K562 (cell line): ENCODE results near the gene CCM2. TPM values are rescaled to one million over a fixed set of nuclear protein-coding genes. Genes with fewer than 3 reads are reported as not detected.

Source experiments
- ATAC-seq: fragments of 200-7000 bp; cut with Tn5 transposase; 3 replicates; pipeline ENCODE4 v1.9.1; 2020; ENCODE audit warnings: moderate library complexity
- BruUV-seq: library from RNA; stranded (reverse); fragments of 400-500 nt; replicated peaks from 2 replicates; lab custom pipeline; 2021; lab: Mats Ljungman, UMichigan
- CTCF ChIA-PET: fragments of 300-600 bp; formaldehyde crosslinking; extraction: SDS; loops from one replicate; lab custom pipeline; 2021; ENCODE audit warnings: low intra/inter-chr PET ratio; lab: Yijun Ruan, JAX
- POLR2A ChIA-PET: fragments of 300-600, 350-650 bp; sonication (Branson Sonifier 250); formaldehyde crosslinking; extraction: SDS; loops from one replicate; lab custom pipeline; 2021; ENCODE audit warnings: antibody characterized with exemption, inconsistent platforms; lab: Yijun Ruan, JAX
- DNase-seq, 4 experiments: peaks; one replicate each; pipeline versions ENCODE4 v3.0.0 to v3.0.0-alpha.2; 2011 to 2018; ENCODE audit warnings: low spot score in 3 of 4, mixed read lengths in 3 of 4; ENCODE audit errors: extremely low read depth in 1 of 4
- FAIRE-seq: peaks from 2 replicates; lab custom pipeline; 2011; peaks lifted over from hg19 to GRCh38; lab: Jason Lieb, UNC
- H2AFZ ChIP-seq: 2 replicates; pipeline ENCODE4 v1.6.0; 2011; ENCODE audit warnings: low read depth, low read length, control low read depth, inconsistent platforms
- H3K27ac ChIP-seq: fragments of 200-600 bp; 3 replicates; pipeline ENCODE4 v1.8.0; 2011; ENCODE audit warnings: low read depth, mild to moderate bottlenecking, control low read depth, inconsistent platforms, low read length, moderate library complexity, mixed read lengths; ENCODE audit errors: extremely low read depth
- H3K27me3 ChIP-seq, 2 experiments: fragments of 300-600 bp in 1 of 2; 2 replicates in 1 of 2; 3 replicates in 1 of 2; pipeline versions ENCODE4 v1.6.0 to v1.8.0; 2011; ENCODE audit warnings: inconsistent platforms in 2 of 2, low read length in 2 of 2, mild to moderate bottlenecking in 1 of 2, mixed read lengths in 1 of 2, moderate library complexity in 1 of 2; ENCODE audit not compliant: control insufficient read depth in 2 of 2, insufficient read depth in 2 of 2
- H3K36me3 ChIP-seq: fragments of 300-600 bp; 3 replicates; pipeline ENCODE4 v1.8.0; 2011; ENCODE audit warnings: mild to moderate bottlenecking, low read length, inconsistent platforms; ENCODE audit not compliant: control insufficient read depth, insufficient read depth
- H3K4me1 ChIP-seq, 2 experiments: fragments of 200-600 bp in 1 of 2; replicated peaks in 1 of 2; 2 replicates in 1 of 2; 3 replicates in 1 of 2; pipeline versions ENCODE4 v1.5.1 to v1.8.0; 2011; ENCODE audit warnings: inconsistent platforms in 2 of 2, low read length in 2 of 2, mild to moderate bottlenecking in 1 of 2, mixed read lengths in 1 of 2, moderate library complexity in 1 of 2; ENCODE audit not compliant: control insufficient read depth in 2 of 2, insufficient read depth in 2 of 2
- H3K4me2 ChIP-seq: 2 replicates; pipeline ENCODE4 v1.6.1; 2011; ENCODE audit warnings: low read length, control low read depth, inconsistent platforms, mixed read lengths; ENCODE audit not compliant: insufficient read depth
- H3K4me3 ChIP-seq: fragments of 200-600 bp; sonication (generic), shearing (Covaris generic); 2 replicates; pipeline ENCODE4 v1.5.1; 2016; ENCODE audit warnings: control low read depth, inconsistent platforms
- H3K79me2 ChIP-seq: fragments of 200-600 bp; 3 replicates; pipeline ENCODE4 v1.8.0; 2011; ENCODE audit warnings: low read length, inconsistent platforms; ENCODE audit not compliant: control insufficient read depth, insufficient read depth
- H3K9ac ChIP-seq, 2 experiments: 2 replicates each; pipeline versions ENCODE4 v1.6.0 to v1.6.1; 2011; ENCODE audit warnings: low read depth in 2 of 2, low read length in 2 of 2, control low read depth in 1 of 2, inconsistent platforms in 1 of 2, mild to moderate bottlenecking in 1 of 2, mixed read lengths in 1 of 2; ENCODE audit not compliant: insufficient read depth in 1 of 2
- H3K9me1 ChIP-seq: one replicate; pipeline ENCODE4 v1.6.0; 2011; ENCODE audit warnings: inconsistent platforms, mild to moderate bottlenecking, low read length, moderate library complexity; ENCODE audit not compliant: control insufficient read depth, insufficient read depth
- H3K9me3 ChIP-seq: replicated peaks from 2 replicates; pipeline ENCODE4 v1.5.1; 2011; ENCODE audit warnings: low read depth, low read length, inconsistent platforms; ENCODE audit not compliant: control insufficient read depth, insufficient read depth
- H4K20me1 ChIP-seq: replicated peaks from 2 replicates; pipeline ENCODE4 v1.6.1; 2011; ENCODE audit warnings: low read length, inconsistent platforms, mixed read lengths; ENCODE audit not compliant: control insufficient read depth, insufficient read depth
- MYBL2 ChIP-seq, 2 experiments: fragments of 450-650 bp in 1 of 2; sonication (generic) in 1 of 2; formaldehyde crosslinking in 1 of 2; IDR thresholded peaks; 2 replicates each; pipeline versions ENCODE4 v1.6.1 to v1.8.1; 2017 to 2022; ENCODE audit warnings: borderline replicate concordance in 1 of 2, inconsistent platforms in 1 of 2, low read depth in 1 of 2, mild to moderate bottlenecking in 1 of 2, missing genetic modification reagents in 1 of 2, moderate library complexity in 1 of 2
- OTX1 ChIP-seq: fragments of 450-650 bp; formaldehyde crosslinking; IDR thresholded peaks from 2 replicates; pipeline ENCODE4 v1.4.0; 2022; ENCODE audit warnings: mild to moderate bottlenecking
- RBM25 ChIP-seq: fragments of 200-400 bp; formaldehyde crosslinking; IDR thresholded peaks from 2 replicates; pipeline ENCODE4 v1.6.1; 2018; ENCODE audit warnings: low read length, low read depth, moderate library complexity; ENCODE audit not compliant: severe bottlenecking
- ZNF121 ChIP-seq: sonication (generic); formaldehyde crosslinking; conservative IDR thresholded peaks from 2 replicates; pipeline ENCODE4 v1.8.0; 2022; ENCODE audit warnings: missing genetic modification reagents
- ZNF316 ChIP-seq: fragments of 450-650 bp; IDR thresholded peaks from 2 replicates; pipeline ENCODE4 v1.6.1; 2016
- WGBS: fragments of 100-300 bp; shearing (Covaris generic); methylation state at CpG from one replicate; pipeline ENCODE4 v1.1.6; 2016; ENCODE audit warnings: low coverage, mixed read lengths; ENCODE audit not compliant: insufficient coverage; ENCODE audit errors: missing lambda C conversion rate; 5-methylcytosine and 5-hydroxymethylcytosine counted together
- in situ Hi-C: fragments of 300-500 bp; cut with MboI; formaldehyde crosslinking; loops from 4 replicates; pipeline ENCODE4 v1.15.0; 2018; ENCODE audit warnings: inconsistent platforms, mixed read lengths
- intact Hi-C: fragments of 100-400 bp; cut with micrococcal nuclease; formaldehyde crosslinking; loops from 2 replicates; pipeline ENCODE4 v1.14.2; 2022
- polyA plus RNA-seq, 8 experiments: library from polyadenylated mRNA; depleted of rRNA in 4 of 8; stranded (reverse) in 5 of 8; unstranded in 3 of 8; fragments of >200 nt; fragmentation: Nextera tagmentation in 2 of 8; fragmentation: Illumina TruSeq in 1 of 8; extraction: Ambion mirVana in 2 of 8; extraction: Trizol in 1 of 8; gene quantifications; 2 replicates each; pipeline versions ENCODE4 v1.2.1 to v1.2.3, GENCODE V29; 2011 to 2014; ENCODE audit warnings: inconsistent platforms in 1 of 8, missing spikeins in 1 of 8
- total RNA-seq, 7 experiments: library from RNA; depleted of rRNA in 6 of 7; stranded (reverse); fragments of >200 nt in 6 of 7; fragmentation: Illumina TruSeq in 2 of 7; extraction: Trizol in 2 of 7; gene quantifications; 2 replicates each; pipeline versions ENCODE4 v1.2.1 to v1.2.3, GENCODE V29; 2011 to 2021; ENCODE audit warnings: low replicate concordance in 1 of 7

CCM2 gene
- total and polyA plus RNA-seq, 9 of the 15 experiments (the other 6 are each of a cell fraction or from before 2014, with no cell fraction given) = 0.41 to 38.6 (median 25.9) TPM

DNA sequence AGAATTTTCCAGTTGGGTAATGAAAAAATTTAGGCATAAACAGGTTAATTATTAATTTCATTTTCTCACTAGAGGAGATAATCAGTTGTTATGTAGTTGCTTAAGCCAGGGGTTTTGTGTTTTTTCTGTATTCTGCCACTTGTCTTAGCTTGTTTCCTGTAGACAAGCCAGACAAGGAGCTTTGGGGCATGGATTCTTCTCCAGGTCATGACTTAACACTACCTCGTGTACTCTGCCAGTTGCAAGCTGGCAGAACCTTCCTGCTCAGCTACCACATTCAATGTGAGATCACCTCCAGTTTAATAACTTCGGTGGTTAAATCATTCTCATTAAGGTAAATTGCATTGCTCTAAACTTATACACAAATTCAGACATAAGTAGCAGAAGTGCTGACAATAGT, 1.8 kb downstream of the CCM2 start:
- Histone ChIP-seq H3K9ac (peak overlapping the region in 1 of 2 experiments; percentile 1; a peak in 1 of 4 replicates), H3K9me1 (no peaks in the 10 kb centered on the region), H3K4me3 (no peak overlapping the region), H3K27ac (no peak overlapping the region), H3K4me1 (peaks cover 11 to 18% of the 10 kb centered on the region in 2 experiments; a peak in 4 of 5 replicates), H2AFZ (no peak overlapping the region), H3K79me2 (peaks cover 75% of the 10 kb centered on the region), H3K36me3 (peaks cover 28% of the 10 kb centered on the region; the same call in 2 of the 3 replicates), H3K4me2 (0 out of 2 replicates have a peak overlapping the region, but pooled peaks have one; percentile 91), H3K9me3 (no peaks in the 10 kb centered on the region), H4K20me1 (peaks cover 10% of the 10 kb centered on the region), H3K27me3 (no peaks in the 10 kb centered on the region)
- CTCF ChIA-PET = no interaction called here
- in situ Hi-C loops = no loop called here
- WGBS = 54% methylated on average over 2 of the region's 2 CpGs
- no TSS peak for BruUV-seq
- TF ChIP-seq ZNF316 (peak; percentile 59), MYBL2 (IDR thresholded peaks at IDR 0.05; ENCODE audit: low read depth) (no peak), MYBL2 (CRISPR knock-in tag; IDR thresholded peaks at IDR 0.05; ENCODE audit: borderline replicate concordance) (no peak)
- DNase-seq = no peak
- POLR2A ChIA-PET = interaction anchor here (0.8 to 1.7 kb wide), 8 partner anchors 9 to 109 kb away, joined by 3 to 8 read pairs (median 4); no protein-coding TSS in a partner anchor
- ATAC-seq = no peak
- FAIRE-seq = no peak
- intact Hi-C loops = no loop called here

GRCh38 chr7:45003789-45004188, 3.8 kb downstream of the CCM2 start:
- peak; percentile 26 for TF ChIP-seq RBM25
- TF ChIP-seq ZNF121 (CRISPR knock-in tag) = peak; percentile 78
- no peak for TF ChIP-seq OTX1 (CRISPR knock-in tag)
- no TSS peak for BruUV-seq
- Histone ChIP-seq H3K79me2 (peaks cover 81% of the 10 kb centered on the region), H3K4me2 (no peak overlapping the region), H3K36me3 (peaks cover 33% of the 10 kb centered on the region; the same call in 2 of the 3 replicates), H3K9me1 (no peaks in the 10 kb centered on the region), H3K27ac (no peak overlapping the region), H3K4me3 (no peak overlapping the region), H3K27me3 (no peaks in the 10 kb centered on the region), H3K4me1 (peaks cover 4 to 10% of the 10 kb centered on the region in 2 experiments; a peak in 4 of 5 replicates), H2AFZ (no peak overlapping the region), H4K20me1 (peaks cover 12% of the 10 kb centered on the region), H3K9ac (no peak overlapping the region; a peak in 1 of 4 replicates), H3K9me3 (no peaks in the 10 kb centered on the region)
- in situ Hi-C loops (no loop called here), intact Hi-C loops (no loop called here)
- ChIA-PET CTCF (no interaction called here), POLR2A (interaction anchor here (0.8 to 1.1 kb wide), 2 partner anchors 11 to 118 kb away, joined by 3 read pairs; no protein-coding TSS in a partner anchor)
- DNase-seq (no peak), ATAC-seq (no peak), FAIRE-seq (no peak)
- 84% methylated on average over 3 of the region's 4 CpGs for WGBS
